Body of pancreas (tissue), 4 donors: ENCODE data around the gene SPAAR.
"Not testable (repeated sequence)": the region's sequence is repeated elsewhere in the genome, so short reads cannot be mapped to it uniquely, and the experiment has no call there.

Experiments
- CTCF ChIP-seq, 7 experiments: fragments of 450-650 bp in 4 of 7; fragments of 200-600 bp in 3 of 7; sonication (generic) in 3 of 7; IDR thresholded peaks; one replicate each; pipeline ENCODE4 v1.5.1; 2016 to 2019; ENCODE audit warnings: antibody characterized with exemption in 7 of 7
- POLR2A ChIP-seq, 3 donors: fragments of 450-650 bp; IDR thresholded peaks; one replicate each; pipeline ENCODE4 v1.6.1; 2016; ENCODE audit warnings: antibody characterized with exemption in 3 of 3, mild to moderate bottlenecking in 2 of 3

GRCh38 chr9:35897376-35898099, 11.8 kb upstream of the SPAAR start:
- not testable (repeated sequence) for TF ChIP-seq CTCF, POLR2A (IDR thresholded peaks at IDR 0.05)
